ENCODE results near the gene KLHDC9. TPM values are rescaled to one million over a fixed set of nuclear protein-coding genes. Genes with fewer than 3 reads are reported as not detected.
"Not testable (repeated sequence)": the region's sequence is repeated elsewhere in the genome, so short reads cannot be mapped to it uniquely, and the experiment has no call there.

KLHDC9 gene
- total RNA-seq, 1 experiment from 2014 or later: 4.0 TPM

DNA sequence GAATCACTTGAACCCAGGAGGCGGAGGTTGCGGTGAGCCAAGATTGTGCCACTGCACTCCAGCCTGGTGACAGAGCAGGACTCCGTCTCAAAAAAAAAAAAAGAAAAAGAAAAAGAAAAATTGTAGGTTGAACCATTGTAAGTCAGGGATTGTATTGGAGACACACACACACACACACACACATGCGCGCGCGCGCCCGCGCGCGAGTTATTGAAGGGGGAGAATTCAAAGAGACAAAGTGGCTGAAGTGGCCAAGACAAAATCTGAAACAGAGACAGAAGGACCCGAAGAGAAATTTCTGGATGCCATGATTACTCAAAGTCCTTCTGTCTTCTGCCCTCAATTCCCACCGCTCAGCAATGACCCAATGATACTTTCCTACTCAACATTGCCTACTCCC is 3.7 kb upstream of the KLHDC9 start:
- DNase-seq (ENCODE audit: low spot score): no peak

GRCh38 chr1:161095230-161095629 is 2.9 kb upstream of the KLHDC9 start:
- DNase-seq (ENCODE audit: low spot score): no peak

DNA sequence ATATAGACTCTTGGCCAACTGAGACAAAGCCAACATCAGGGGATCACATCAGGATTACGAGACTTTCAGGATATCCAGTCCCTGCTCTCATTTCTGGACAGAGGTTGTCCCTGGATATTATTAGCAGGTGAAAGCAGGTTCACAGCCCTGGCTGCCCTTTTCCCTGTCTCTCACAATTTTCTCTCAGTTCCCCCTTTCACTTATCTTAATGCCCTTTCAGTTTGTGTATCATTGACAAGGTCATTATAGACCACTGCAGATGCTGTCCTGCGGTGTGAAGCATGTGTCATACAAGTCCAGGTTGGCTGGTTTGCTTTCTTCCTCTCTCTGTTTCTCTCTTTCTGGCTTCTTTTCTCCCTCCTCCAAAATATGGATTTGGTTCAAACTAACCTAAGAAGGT is 2.1 kb upstream of the KLHDC9 start:
- no peak for DNase-seq (ENCODE audit: low spot score)

DNA sequence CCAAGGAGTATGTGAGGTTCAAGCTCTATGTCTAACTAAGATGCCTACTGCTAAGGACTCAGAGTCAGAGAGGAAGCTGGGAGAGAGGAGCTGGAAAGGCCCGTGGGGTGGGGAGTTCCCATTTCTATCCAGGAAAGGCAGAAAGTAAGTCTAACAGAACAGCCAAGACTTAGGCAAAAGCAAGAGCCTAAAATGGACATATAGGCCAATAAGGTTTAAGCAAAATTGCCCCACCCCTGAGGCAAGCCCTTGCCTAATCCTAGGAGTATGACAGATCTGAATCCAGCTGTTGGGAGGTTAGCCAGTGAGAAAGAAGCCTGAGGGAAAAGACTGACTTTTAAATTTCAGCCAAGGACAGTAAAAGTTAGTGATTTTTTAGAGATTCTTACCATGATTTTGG is 1.6 kb upstream of the KLHDC9 start:
- no peak for DNase-seq (ENCODE audit: low spot score)

DNA sequence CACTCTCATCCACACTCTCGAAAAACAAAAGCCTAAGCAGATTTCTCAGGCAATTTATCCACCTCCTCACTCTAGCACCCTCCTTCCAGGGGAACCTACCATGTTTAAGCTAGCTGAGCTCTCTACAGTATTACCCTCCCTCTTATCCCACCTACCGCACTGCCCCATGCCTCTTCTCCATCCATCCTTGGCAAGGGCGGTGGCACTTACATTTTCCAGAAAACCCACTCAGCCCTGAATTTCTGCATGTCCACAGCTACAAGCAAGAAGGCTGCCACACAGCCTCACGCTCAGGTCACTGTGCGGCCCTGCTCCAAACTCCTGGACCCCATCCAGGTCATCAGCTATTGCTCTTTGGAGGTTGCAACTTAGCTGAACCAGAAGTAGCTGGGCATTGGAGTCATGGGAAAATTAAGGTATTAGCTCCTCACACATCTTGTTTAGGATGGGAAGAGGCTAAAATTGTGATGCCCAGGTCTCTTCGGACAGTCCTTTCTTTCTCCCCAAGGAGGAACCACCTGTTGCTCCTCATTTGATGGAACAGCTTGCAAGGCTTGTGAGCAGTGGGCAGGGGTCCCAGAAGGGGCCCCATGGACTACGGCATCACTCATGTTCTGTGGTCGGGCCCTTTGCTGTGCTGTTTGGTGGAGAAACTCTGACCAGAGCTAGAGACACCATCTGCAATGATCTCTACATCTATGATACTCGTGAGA is 1.1 kb downstream of the KLHDC9 start:
- DNase-seq (ENCODE audit: low spot score): no peak

GRCh38 chr1:161100556-161100955 is 2.4 kb downstream of the KLHDC9 start:
- no peak for DNase-seq (ENCODE audit: low spot score)

DNA sequence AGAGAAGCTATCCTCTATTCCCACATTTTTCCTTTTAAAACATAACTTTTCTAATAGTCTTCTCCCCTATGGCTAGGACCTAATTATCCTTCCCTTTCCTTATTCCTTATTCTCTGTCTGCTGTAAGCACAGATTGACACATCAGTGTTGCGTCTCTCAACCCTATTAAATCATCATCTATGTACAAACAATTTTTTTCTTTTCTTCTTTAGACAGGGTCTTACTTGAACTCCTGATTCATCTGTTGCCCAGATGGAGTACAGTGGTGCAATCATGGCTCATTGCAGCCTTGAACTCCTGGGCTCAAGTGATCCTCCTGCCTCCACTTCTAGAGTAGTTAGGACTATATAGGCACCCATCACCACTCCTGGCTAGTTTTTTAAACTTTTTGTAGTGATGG is 8.3 kb downstream of the KLHDC9 start:
- no peak for DNase-seq (ENCODE audit: low spot score)

DNA sequence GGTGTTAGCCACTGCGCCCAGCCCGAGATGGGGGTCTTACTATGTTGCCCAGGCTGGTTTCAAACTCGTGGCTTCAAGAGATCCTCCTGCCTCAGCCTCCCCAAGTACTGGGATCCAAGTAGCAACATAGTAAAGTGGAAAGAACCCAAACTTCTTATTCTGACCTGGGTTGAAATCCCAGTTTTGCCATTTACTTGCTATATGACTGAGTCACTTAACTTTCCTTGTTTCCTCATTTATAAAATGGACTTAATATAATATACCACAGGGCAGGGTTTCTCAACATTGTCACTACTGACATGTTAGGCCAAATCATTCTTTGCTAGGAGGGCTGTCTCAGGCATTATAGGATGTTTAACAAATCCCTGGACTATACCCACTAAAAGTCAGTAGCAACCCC is 13.0 kb downstream of the KLHDC9 start:
- DNase-seq (ENCODE audit: low spot score): no peak

DNA sequence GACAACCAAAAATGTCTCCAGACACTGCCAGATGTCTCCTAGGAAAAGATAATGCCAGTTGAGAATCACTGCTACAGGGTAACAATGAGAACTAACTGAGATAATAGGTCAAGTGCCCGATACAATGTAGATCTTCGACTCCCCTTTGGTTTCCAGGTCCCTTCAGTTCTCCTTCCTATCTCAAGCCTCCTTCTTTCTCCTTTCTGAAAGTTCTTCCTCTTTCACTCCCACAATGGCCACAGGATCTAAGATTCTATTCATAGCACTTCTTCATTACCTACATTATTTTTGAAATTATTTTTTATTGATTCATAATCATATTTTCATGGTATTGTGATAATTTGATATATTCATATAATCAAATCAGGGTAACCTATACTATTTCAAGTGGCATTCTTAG is 13.4 kb downstream of the KLHDC9 start:
- no peak for DNase-seq (ENCODE audit: low spot score)

GRCh38 chr1:161113915-161114314 is 15.8 kb downstream of the KLHDC9 start:
- DNase-seq (ENCODE audit: low spot score): no peak

DNA sequence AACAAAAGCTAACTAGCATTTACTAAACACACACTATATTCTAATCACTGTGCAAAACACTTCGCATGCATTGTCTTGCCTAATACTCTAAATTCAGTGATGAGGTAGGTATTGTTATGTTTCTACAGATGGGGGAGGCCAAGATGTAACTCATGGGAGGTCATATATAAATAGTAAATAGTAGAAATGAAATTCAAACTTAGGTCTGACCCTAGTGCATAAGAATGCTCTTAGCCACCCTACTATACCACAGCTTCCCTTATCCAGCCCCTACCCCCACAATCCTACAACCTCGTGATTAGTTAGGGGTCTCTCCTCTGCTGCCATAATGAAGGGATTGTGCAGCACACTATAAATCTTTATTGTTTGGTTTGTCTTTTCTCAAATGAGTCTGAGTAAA is 16.4 kb downstream of the KLHDC9 start:
- DNase-seq (ENCODE audit: low spot score): no peak

- peak; percentile 97 for DNase-seq (ENCODE audit: low spot score)
Measured at GRCh38 chr1:161115132-161115711, 17.1 kb downstream of the KLHDC9 start.

DNA sequence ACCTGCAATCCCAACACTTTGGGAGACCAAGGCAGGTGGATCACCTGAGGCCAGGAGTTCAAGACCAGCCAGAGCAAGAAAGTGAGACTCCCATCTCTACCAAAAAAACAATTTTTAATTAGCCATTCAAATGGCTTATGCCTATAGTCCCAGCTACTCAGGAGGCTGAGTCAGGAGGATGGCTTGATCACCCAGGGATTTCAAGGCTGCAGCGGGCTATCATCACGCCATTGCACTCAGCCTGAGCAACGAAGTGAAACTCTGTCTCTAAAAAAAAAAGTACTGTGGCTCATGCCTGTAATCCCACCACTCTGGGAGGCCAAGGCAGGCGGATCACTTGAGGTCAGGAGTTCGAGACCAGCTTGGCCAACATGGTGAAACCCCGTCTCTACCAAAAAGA is 17.8 kb downstream of the KLHDC9 start:
- not testable (repeated sequence) for DNase-seq (ENCODE audit: low spot score)

GRCh38 chr1:161117759-161118581 is 19.8 kb downstream of the KLHDC9 start, which contains the start of the genes NIT1 and PFDN2:
NIT1 (plus strand) TSS chr1:161118105; CDS start chr1:161118177, 72 bp downstream.
PFDN2 (minus strand) TSS chr1:161118037; CDS start chr1:161118026, 11 bp downstream.
- DNase-seq (ENCODE audit: low spot score): peak; percentile 79

- peak; percentile 56 for DNase-seq (ENCODE audit: low spot score)
Measured at GRCh38 chr1:161119092-161119903, 21.1 kb downstream of the KLHDC9 start.

DNA sequence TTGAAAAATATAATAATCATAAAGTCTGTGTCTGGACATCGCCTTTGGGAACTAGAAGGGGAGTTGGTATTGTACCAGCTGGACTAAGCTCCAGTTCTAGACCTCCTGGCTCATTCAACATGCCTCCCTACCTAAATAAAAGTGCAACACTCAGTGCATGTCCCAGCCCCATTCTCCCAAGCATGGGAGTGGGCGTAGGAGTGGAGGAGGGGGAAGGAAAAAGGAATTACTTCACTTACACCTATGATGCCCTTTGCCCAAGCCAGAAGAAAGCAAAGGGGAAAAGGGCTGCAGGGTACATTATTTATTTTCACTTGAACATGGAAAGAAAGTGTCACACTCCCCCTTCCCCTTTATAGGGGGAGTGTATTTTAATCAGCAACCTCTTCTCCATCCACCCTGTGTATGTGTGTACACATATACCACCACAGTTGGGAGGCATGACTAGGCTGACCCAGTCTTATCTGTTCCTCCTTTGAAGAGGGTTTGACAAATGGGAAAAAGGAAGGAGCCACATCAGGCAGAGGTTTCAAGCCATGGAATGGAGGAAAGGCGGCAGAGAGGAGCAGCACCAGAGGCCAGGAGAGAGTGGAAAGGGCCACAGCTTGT is 23.0 kb downstream of the KLHDC9 start:
- DNase-seq (ENCODE audit: low spot score): no peak

GRCh38 chr1:161121834-161122233 is 23.7 kb downstream of the KLHDC9 start:
- no peak for DNase-seq (ENCODE audit: low spot score)

DNA sequence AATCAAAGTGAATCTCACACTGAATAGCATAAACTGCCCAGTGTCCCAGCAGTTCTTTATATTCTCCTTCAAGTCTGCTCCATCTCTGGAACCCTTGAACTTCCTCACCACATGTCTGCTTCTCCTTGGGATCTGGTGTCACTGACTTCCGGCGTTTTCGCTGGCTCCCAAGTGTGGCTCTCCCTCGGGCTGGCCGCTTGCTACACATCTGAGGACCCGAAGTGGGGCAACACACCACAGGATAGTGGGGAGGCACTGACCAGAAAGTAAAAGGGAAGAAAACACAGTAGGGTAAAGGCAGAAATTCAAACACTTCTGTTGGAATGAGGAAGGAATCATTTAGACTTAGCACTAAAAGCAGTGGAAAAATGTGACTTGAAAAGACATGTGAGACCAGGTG is 24.8 kb downstream of the KLHDC9 start:
- DNase-seq (ENCODE audit: low spot score): no peak

DNA sequence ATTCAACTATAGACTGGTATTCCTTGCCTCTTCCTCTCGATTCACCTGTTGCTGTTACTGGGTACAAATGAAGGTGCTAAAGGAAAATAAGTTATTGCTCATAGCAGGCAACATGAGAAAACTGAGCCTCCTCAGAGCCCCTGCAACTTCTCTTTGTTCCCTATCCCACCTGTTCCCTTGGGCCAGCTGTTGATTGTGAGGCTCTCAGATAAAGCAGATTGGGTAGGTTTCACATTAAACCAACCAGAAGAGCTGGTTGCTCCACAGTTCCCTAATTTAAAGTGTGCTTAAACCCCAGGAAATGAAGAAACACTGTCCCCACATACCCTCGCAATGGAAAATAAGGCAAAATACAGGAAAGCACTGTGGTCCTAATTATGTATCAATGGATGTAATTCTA is 29.5 kb downstream of the KLHDC9 start:
- no peak for DNase-seq (ENCODE audit: low spot score)

DNA sequence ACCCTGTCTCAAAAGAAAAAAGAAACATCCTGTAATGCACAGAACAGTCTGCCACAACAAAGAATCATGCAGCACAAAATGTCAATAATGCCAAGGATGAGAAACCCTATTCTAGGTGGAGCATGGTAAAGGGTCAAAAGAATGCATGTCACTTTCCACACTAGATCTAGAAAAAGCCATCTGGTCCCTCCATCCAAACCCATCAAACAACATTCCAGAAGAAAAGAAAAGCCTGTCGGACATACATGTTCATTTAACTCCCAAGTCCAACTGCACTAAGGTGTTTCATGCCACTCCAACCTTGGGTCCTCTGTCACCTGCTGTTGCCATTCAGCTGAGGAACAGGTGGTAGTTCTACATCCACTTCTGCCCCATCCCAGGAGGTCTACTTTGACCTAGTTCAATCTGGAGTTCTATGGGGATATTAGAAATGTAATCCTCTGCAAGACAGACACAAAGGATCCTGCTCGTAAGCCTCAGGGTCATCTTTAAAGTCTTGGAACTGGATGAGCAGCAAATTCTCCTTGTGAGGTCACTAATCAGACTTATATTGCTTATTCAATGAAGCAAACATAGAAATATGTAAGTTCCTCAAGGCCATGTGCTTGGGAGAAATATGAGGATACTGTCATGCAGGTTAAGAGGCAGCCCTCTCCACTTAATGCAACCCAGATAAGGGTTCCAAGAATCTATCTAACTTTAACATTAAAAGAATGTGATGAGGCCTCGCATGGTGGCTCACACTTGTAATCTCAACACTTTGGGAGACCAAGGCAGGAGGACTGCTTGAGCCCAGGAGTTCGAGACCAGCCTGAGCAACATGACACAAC is 30.6 kb downstream of the KLHDC9 start:
- DNase-seq (ENCODE audit: low spot score): no peak

GRCh38 chr1:161130266-161130665 is 32.1 kb downstream of the KLHDC9 start:
- DNase-seq (ENCODE audit: low spot score): no peak
